HepG2 (cell line): Measurements from ENCODE around the gene FILIP1. TPM values are rescaled to one million over a fixed set of nuclear protein-coding genes. Genes with fewer than 3 reads are reported as not detected.

ENCODE experiments used
- AGO2 ChIP-seq: fragments of 200-400 bp; formaldehyde crosslinking; optimal IDR thresholded peaks from 2 replicates; pipeline ENCODE3; 2017; ENCODE audit warnings: mild to moderate bottlenecking, low read depth, low read length, moderate library complexity
- AHDC1 ChIP-seq: sonication (generic); formaldehyde crosslinking; IDR thresholded peaks from 2 replicates; pipeline ENCODE4 v1.5.1; 2020; ENCODE audit warnings: mild to moderate bottlenecking, missing genetic modification reagents, borderline replicate concordance
- BCLAF1 ChIP-seq: fragments of 450-650 bp; IDR thresholded peaks from 2 replicates; pipeline ENCODE4 v1.6.1; 2017; ENCODE audit warnings: mild to moderate bottlenecking
- FOXK1 ChIP-seq: sonication (generic); formaldehyde crosslinking; IDR thresholded peaks from 2 replicates; pipeline ENCODE4 v1.4.0; 2020; ENCODE audit warnings: low read depth, missing genetic modification reagents, borderline replicate concordance
- MBD4 ChIP-seq: IDR thresholded peaks from 2 replicates; pipeline ENCODE4 v1.6.1; 2012; ENCODE audit warnings: low read length, inconsistent platforms, borderline replicate concordance
- SIX4 ChIP-seq: sonication (generic); formaldehyde crosslinking; IDR thresholded peaks from 2 replicates; pipeline ENCODE4 v1.4.0; 2020; ENCODE audit warnings: missing genetic modification reagents
- SNAPC2 ChIP-seq: sonication (generic); formaldehyde crosslinking; IDR thresholded peaks from 2 replicates; pipeline ENCODE4 v1.8.1; 2022; ENCODE audit warnings: mild to moderate bottlenecking, missing genetic modification reagents
- USF2 ChIP-seq, 2 experiments: sonication (generic) in 1 of 2; formaldehyde crosslinking in 1 of 2; IDR thresholded peaks; 2 replicates each; pipeline versions ENCODE4 v1.5.1 to v1.6.1; 2011 to 2020; ENCODE audit warnings: borderline replicate concordance in 1 of 2, low read depth in 1 of 2, low read length in 1 of 2, mild to moderate bottlenecking in 1 of 2, missing genetic modification reagents in 1 of 2, moderate library complexity in 1 of 2
- ZNF230 ChIP-seq: sonication (generic); formaldehyde crosslinking; IDR thresholded peaks from 2 replicates; pipeline ENCODE4 v1.4.0; 2020; ENCODE audit warnings: mild to moderate bottlenecking, missing genetic modification reagents
- ZNF232 ChIP-seq: sonication (generic); formaldehyde crosslinking; IDR thresholded peaks from 2 replicates; pipeline ENCODE4 v1.4.0; 2020; ENCODE audit warnings: missing genetic modification reagents, borderline replicate concordance
- ZNF280B ChIP-seq: sonication (generic); formaldehyde crosslinking; IDR thresholded peaks from 2 replicates; pipeline ENCODE4 v1.5.0; 2020; ENCODE audit warnings: missing genetic modification reagents, mild to moderate bottlenecking, borderline replicate concordance
- ZNF7 ChIP-seq: IDR thresholded peaks from 2 replicates; pipeline ENCODE4 v1.6.1; 2016; ENCODE audit warnings: missing biosample characterization, missing genetic modification reagents
- ZNF768 ChIP-seq: sonication (generic); formaldehyde crosslinking; IDR thresholded peaks from 2 replicates; pipeline ENCODE4 v1.4.0; 2020; ENCODE audit warnings: missing genetic modification reagents
- ZNF850 ChIP-seq: sonication (generic); formaldehyde crosslinking; conservative IDR thresholded peaks from 2 replicates; pipeline ENCODE4 v1.9.0; 2021; ENCODE audit warnings: mild to moderate bottlenecking, missing genetic modification reagents
- polyA plus RNA-seq, 8 experiments: library from polyadenylated mRNA; depleted of rRNA in 3 of 8; stranded (reverse) in 7 of 8; unstranded in 1 of 8; fragments of >200 nt; fragmentation: Illumina TruSeq in 4 of 8; extraction: Trizol in 4 of 8; gene quantifications; 2 replicates each; pipeline versions ENCODE4 v1.2.1 to v1.2.3, GENCODE V29; 2011 to 2016; ENCODE audit warnings: low read depth in 4 of 8, missing spikeins in 1 of 8, mixed read lengths in 1 of 8; ENCODE audit not compliant: insufficient read depth in 1 of 8
- total RNA-seq, 5 experiments: library from RNA; depleted of rRNA; stranded (reverse); fragments of >200 nt; fragmentation: Illumina TruSeq; extraction: Trizol; gene quantifications; 2 replicates each; pipeline ENCODE4 v1.2.3, GENCODE V29; 2016; ENCODE audit warnings: low read depth in 1 of 5

The FILIP1 gene
- total and polyA plus RNA-seq, 2 of the 13 experiments (the other 11 are each of a cell fraction or from before 2014, with no cell fraction given), result not detected

GRCh38 chr6:75524322-75524972 is 30.8 kb upstream of the FILIP1 start (continued):
- no peak for TF ChIP-seq USF2 (IDR thresholded peaks at IDR 0.05; ENCODE audit: low read depth, low read length)
- TF ChIP-seq USF2 (CRISPR knock-in tag; IDR thresholded peaks at IDR 0.05; ENCODE audit: borderline replicate concordance), result no peak
- TF ChIP-seq FOXK1, result peak; percentile 58; the same call in 1 of the 2 replicates
- TF ChIP-seq ZNF7 (CRISPR knock-in tag), result no peak
- peak; percentile 76 for TF ChIP-seq AHDC1 (CRISPR knock-in tag)
- TF ChIP-seq ZNF850 (CRISPR knock-in tag), result no peak
- TF ChIP-seq AGO2, result no peak
- no peak for TF ChIP-seq ZNF768 (CRISPR knock-in tag)
- TF ChIP-seq BCLAF1, result no peak
- TF ChIP-seq SNAPC2 (CRISPR knock-in tag), result no peak
- TF ChIP-seq SIX4 (CRISPR knock-in tag), result no peak
- no peak for TF ChIP-seq ZNF280B (CRISPR knock-in tag)
- no peak for TF ChIP-seq ZNF230
- no peak for TF ChIP-seq ZNF232 (CRISPR knock-in tag)
- TF ChIP-seq MBD4, result no peak; the same call in 1 of the 2 replicates
